ENCODE results near the gene PALM2AKAP2.

DNA sequence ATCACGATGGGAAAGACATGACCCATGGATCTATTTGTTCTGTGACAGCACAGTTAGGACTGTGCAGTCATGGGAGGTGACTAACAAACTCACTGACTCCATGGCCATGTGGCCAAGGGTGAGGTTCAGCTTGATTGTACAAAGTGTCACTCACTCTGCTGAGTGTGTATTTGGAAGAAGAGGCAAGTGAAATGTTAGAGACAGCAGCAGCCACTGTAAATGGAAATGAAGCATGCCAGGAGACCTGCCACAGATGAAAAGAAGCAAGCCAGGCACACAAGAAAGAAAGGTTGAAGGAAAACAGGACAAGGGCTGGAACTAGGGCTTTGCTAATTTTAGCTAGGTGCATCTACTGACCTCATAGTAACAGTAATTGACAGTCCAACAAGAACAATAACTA is 42.7 kb upstream of the PALM2AKAP2 start:
- TF ChIP-seq, protein P1, sequence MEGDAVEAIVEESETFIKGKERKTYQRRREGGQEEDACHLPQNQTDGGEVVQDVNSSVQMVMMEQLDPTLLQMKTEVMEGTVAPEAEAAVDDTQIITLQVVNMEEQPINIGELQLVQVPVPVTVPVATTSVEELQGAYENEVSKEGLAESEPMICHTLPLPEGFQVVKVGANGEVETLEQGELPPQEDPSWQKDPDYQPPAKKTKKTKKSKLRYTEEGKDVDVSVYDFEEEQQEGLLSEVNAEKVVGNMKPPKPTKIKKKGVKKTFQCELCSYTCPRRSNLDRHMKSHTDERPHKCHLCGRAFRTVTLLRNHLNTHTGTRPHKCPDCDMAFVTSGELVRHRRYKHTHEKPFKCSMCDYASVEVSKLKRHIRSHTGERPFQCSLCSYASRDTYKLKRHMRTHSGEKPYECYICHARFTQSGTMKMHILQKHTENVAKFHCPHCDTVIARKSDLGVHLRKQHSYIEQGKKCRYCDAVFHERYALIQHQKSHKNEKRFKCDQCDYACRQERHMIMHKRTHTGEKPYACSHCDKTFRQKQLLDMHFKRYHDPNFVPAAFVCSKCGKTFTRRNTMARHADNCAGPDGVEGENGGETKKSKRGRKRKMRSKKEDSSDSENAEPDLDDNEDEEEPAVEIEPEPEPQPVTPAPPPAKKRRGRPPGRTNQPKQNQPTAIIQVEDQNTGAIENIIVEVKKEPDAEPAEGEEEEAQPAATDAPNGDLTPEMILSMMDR (IDR thresholded peaks at IDR 0.05) = no peak
- no peak for TF ChIP-seq POLR2A (IDR thresholded peaks at IDR 0.05)
